Suppressor macrophage treated with lipopolysaccharide for 4 hours (primary cell): ENCODE data around the gene MYEOV.

Source experiments
- DNase-seq: peaks from one replicate; pipeline ENCODE4 v3.0.0-alpha.2; 2020

MYEOV gene

DNA sequence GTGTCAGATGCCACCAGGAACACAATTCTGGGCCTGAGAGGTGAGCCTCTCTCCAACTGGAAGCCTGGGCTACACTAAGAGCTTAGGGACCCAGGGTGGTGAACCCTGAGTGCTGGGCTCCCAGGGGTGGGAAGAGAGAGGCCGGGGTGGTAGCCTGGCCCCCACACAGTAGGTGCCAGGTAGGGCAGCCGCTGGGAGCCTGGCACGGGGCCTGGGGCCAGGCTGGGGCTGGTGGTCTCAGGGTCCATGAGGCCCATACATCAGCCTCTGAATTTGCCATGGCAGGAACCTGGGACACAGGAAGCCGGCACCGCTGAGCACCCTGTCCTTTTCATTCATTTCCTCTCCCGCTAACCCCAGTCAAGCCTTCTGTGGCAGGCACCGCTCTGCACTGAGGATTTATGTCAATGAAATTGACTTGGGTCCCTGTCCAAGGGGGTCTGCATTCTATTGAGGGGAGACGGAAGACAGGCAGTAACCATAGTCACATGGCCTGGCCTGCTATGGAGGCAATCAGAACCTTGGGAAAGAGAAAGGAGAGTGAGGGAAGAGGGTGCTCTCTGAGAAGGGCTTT, 8.6 kb downstream of the MYEOV start:
- no peak for DNase-seq

DNA sequence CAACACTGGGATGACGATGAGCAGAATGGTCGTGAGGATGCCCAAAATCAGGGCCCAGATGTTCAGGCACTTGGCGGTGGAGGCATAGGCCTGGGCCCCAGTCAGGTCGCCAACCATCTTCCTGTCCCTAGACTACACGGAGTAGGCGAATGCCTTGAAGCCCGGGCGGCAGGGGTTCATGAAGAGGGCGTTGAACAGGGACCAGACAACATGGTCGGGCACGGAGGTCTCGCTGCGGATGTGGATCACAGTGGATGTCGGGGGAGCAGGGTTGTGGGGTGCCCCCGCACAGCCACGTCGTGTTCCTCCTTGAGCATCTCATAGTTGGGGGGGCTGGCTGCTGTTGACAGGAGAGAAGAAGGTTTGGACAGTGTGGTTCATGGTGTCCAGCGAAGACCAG, 9.5 kb downstream of the MYEOV start:
- DNase-seq: no peak

DNA sequence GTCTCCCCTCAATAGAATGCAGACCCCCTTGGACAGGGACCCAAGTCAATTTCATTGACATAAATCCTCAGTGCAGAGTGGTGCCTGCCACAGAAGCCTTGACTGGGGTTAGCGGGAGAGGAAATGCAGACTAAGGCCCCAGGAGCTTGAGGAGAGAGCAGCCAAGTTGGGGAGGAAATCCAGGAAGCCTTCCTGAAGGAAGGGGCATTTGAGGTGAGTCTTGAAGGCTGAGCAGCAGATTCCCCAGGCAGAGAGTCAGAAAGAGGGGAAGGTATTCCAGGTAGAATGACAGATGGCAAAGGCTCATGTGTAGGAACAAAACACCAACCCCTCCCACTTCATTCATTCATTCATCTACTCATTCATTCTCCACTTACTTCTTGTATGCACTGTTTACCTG, 10.3 kb downstream of the MYEOV start:
- DNase-seq: no peak

DNA sequence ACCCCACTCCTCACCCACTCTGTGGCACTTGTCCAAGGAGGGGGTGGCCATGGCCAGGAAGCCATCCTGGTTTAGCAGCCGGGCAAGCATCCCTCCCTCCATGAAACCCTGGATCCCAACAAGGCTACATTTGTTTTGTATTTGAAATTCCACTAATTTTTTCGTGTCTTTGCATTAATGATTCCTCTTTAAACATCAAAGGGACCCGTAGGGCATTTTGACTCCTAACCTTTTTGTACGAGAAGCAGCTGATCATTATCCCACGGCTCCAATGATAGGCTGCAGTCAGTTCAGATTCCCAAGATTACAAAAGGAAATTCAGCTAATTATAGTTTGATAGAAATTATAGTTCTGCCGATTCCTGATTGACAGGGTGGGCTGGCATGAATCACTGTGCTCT, 10.7 kb downstream of the MYEOV start:
- no peak for DNase-seq

DNA sequence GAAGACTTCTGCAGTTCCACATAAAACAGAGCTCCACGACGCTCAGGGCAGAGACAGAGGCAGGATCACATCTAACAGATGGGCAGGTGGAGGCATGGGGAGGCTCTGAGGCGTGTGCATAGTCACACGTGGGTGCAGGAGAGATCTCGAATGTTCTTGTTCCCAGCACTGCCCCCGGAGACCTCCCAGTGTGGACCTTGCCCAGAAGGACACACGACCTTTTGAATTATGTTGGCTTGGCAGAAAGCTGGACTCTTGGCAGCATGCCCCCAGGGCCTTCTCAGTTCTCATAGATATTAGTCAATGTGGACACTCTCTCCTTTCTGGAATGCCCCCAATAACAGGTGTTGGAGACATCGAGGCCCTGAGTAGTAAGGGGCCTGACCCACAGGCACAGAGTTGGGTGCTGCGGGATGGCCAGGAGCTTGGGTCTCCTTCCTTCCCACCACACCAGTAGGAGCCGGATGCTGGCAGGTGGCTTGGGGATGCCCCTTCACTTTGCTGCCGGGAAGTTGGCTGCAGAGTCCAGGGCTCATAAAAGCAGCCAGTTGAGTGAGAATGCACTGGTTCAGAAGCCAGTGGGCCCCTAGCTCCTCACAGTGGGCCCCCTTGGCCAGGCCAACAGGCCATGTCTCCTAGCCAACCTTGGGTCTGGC, 12.1 kb downstream of the MYEOV start:
- no peak for DNase-seq

DNA sequence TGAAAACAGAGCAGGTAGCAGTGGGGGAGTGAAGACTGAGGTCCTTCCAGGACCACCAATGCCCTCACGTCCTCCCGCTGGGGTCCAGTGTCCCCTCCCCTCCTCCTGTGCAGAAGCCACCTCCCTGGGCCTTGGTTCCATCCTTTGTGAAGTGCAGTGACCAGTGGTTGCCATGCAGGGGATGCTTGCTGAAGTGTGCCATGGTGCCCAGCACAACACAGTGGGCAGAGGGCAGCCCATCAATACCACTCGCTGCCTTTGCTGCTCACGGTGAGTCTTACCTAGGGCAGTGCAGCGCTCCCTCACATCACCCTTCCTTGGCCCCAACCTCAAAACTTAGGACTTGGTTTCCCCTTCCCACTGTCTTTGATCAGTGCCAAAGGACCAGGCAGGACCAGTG, 12.9 kb downstream of the MYEOV start:
- DNase-seq: no peak

DNA sequence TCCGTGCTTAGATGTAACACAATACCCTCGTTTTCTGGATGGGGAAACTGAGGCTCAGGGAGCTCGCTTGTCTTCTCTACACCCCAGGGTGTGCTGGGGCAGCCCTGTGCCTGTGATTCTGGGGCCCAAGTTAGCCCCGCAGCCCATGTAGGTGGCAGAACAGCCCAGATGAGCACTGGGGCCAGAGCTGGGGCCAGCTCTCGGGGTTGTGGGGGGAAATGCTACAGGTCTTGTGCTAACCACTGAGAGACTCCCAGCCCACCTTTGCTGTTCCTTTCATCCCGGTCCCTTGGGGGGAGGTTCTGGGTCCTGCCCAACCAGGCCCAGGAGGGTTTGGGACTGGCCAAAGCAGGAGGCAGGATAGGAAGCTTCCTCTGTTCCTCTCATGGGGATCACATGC, 13.5 kb downstream of the MYEOV start:
- DNase-seq: no peak

DNA sequence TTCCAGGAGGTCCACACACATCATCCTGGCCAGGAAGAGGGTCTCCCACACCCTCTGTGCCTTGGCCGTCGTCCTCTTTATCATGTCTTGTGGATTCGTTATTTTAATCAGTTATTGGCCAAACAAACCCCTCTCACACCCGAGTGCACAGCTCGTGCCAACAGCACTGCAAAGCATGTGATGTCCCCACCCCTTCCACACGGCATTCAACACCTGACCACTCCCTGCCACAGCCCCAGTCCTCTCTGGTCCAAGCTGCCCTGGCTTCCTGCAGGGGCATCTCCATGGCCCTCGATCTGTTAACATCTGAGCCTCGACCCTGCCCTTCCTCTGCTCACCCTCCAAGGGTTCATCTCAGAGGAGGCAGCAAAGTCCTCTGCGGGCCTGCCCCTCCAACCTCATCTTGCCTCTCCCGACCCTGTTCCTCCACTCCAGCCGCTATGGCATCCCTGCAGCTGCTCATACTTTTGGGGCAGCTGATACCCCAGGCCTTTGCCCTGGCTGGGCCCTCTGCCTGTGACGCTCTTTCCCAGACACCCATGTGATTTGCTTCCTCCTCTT, 14.0 kb downstream of the MYEOV start:
- peak; percentile 18 for DNase-seq

DNA sequence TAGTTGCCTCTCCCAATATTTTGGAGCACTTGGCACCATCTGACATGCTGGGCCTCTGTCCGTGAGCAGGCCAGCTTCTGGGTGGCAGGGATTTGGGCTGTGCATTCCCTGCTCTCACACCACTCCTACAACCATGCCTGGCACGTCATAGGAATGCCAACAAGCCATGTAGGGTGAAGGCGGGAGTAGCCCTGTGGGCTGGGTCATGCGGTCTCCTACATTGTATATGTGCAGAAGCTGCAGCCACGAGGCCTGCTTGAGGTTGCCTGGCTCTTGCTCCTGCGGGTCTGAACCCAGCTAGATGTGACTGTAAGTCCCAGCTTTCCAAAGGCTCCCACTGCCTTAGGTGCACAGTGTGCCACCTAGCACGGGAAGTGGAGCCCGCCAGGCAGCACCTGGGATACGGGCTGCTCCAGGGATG, 14.5 kb downstream of the MYEOV start:
- DNase-seq: no peak

DNA sequence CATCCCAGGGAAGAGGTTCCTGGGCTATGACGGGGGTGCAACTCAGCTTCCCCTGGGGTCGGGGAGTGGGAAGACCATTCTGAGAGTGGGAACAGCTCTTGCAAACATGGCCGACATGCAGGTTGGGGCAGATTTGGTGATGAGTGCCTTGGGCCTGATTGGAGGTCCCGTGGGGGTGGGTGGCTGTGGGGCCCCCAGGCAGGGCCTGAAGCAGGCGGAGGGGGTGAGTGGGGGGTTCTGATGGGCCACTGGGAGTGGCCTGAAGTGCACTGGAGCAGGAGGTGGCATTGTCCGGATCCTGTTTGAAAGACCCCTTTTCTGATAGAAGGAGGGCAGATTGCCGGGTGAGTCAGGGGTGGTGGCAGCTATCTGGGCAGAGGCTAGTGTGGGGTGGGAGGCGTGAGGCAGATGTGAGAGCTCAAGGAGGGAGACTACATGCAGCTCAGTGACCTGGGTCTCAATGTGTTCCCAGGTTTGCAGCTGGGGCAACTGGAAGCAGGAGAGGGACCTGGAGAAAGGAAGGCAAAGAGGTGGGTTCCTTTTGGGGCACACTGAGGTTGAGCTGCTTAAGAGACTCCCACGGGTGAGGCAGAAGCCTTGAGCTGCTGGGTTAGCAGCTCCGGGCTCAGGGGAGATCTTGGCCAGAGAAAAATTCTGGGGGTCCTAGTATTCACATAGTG, 15.1 kb downstream of the MYEOV start:
- no peak for DNase-seq

DNA sequence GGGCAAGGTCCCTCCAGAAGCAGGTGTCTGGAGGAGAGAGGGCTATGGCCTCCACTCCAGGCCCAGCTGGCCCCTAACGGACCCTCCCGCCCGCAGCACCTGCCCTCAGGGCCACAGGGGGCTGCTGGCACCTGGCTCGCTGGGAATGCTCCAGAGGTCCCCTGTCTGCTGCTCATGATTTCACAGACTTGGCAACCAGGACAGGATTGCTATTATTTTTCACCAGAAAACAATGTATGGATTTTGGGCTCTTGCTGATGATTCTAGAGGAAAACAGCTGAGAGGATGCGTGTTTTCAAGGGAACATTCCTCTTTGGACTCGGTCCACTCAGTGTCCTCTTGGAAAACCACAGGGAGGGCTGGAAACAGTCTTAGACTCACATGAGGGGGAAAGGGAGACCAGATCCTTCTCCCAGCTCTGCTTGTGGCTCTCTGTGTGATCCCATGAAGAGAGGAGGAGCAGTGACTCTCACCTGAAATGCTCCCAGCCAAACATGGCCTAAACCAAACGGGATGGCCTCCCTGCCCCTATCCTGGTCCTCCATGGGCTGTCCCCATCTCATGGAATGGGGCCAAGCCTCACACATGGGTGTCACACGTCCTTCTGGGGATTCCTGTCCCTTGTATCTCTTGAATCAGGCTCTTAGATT, 15.8 kb downstream of the MYEOV start:
- DNase-seq: no peak

DNA sequence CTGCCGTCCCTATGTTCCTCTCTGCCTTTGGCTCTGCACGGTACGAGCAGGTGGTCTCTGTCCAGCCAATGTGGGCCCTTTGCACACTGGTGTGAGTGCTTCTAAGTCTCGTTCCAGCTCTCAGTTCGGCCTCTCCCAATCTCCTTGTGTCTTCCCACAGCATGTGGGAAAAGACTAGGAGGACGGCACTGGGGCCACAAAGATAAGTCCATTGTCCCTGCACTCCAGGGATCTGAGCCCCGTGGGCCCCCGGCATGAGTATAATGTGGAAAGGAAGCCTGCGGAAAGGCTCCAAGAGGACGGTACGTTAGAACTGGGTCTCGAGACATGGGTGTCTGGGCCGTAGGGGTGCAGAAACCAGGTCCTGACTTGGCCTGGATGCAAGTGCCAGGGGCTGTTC, 16.4 kb downstream of the MYEOV start:
- no peak for DNase-seq

DNA sequence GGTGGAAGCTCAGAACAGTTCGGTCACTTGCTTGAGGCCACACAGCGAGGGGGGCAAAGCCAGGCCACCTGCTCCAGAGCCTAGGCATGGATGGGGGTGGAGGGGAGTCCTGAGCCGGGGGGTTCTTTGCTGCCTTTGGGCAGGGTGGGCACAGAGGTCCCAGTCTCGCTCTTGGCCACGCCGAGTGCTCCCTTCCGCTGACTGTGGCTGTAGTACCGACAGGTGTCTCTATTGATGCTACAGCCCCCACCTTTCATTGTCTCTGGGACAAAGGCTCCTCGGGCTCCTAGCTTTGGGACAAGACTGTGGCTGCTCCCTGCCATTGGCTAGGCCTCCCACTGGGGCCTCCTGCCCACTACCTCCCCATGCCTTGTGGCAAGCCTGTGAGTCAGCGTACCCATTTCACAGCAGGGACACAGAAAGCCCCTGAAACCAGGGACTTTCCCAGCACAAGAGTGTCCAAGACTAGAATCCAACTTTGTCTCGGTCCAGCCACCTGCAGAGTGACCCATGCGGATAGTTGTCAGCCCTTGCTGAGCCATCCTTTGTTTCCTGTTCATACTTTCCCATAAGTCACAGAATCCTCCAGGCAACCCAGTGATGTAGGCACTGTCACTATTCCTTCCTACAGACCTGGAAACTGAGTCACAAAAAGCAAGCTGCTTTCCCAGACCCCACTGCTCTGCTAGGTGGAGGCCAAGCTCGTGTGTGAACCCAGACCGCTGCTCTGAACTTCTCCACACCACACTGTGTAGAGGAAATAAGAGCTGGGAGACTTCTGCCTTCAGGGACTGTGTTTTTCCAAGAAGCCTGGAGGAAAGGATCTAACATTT, 17.2 kb downstream of the MYEOV start:
- peak; percentile 74 for DNase-seq

DNA sequence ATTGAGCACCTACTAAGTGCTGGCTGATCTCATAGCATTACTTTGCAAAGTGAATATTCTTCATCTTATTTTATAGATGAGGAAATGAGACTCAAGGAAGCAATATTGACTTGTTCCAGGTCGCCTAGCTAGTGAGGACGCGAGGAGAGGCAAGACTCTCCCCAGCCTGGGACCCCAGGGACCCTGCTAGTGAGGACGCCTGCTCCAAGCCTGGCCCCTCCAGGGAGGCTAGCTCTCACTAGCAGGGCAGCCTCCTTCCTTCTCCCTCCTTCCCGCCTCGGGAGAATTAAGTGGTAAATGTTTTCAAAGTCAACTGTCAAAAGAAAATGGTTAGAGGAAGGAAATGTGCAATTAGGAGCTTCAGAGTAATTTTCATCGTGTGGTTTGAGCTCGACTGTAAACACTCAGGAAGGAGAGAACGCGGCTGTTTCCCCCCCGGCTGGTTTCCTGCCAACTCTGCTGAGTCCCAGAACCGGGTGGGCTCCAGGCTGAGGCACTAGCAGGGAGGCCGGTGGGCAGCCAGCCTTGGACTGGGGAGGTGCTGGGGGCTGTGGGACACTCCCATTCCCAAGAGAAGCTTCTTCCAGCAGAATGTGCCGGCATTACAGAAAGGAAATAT, 17.9 kb downstream of the MYEOV start:
- DNase-seq: no peak

DNA sequence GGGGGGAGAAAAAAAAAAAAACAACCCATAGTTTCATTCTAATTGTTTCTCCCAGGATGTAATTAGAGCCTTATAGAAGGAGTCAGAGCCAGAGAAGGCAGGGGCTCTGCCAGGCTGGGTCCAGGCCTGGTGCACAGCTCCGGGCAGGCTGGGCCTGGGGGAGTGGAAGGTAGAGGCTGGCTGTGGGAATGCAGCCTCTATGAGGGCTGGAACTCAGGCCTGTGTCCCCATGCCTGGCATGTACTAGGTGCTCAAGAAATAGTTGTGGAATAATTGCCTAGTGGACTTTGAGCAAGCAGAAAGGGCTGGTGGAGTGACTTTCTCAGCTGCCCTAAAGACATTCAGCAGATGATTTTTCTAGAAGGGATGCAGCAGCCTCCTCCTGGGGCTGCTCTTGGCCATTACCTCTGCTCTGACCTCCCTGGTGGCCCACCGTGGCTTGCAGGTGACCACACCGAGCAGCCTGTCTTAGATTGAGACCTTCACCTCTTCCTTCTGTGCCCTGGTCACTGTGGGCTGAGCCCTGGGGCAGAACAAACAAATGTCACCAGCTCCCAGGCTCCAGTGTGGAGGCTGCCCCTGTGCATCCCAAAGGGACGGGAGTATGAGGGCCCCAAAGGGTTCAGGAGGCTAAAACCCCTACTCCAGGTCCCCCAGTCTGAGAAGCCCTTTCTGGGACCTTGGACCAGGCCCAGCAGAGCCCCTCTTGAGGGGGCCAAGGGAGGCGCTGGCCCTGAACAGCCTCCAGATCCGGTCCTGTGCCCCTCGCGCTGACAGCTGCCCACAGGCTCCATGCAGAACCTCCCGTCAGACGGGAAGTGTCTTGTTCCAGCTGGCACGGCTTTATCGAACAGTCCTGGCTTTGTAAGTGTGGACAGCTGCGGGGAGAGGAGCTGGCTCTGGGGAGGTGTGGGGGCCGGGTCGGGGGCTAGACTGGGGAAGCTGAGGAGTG, 18.8 kb downstream of the MYEOV start:
- no peak for DNase-seq

DNA sequence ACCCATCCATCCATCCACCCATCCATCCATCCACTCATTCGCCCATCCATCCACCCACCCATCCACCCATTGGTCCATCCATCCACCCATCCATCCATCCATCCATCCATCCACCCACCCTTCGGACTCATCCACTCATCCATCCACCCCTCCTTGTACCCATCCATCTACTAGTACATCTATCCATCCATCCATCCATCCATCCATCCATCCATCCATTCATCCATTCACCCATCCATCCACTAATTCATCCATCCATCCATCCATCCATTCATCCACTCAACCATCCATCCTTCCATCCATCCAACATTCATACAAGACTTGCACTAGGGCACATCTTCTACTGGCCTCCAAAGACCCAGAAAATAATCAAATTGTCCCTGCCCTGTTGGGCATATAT, 20.0 kb downstream of the MYEOV start:
- DNase-seq: no peak

DNA sequence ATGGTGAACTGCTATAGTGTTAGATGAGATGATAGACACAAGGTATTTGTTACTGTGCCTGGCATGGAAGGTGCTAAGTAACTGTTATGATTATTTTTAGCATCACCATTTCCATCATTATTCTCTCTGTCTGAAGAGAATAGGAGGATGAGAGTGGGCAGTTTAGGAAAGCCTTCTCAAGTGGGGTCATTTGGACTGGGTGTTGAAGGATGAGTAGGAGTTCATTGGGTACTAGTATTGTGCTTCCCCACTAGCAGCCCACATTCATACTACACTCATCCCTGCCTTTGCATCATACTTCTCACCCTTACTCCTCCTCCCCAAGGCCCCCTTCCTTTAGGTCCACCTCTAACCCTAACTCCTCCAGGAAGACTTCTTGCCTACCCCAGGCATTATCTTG, 20.6 kb downstream of the MYEOV start:
- no peak for DNase-seq

DNA sequence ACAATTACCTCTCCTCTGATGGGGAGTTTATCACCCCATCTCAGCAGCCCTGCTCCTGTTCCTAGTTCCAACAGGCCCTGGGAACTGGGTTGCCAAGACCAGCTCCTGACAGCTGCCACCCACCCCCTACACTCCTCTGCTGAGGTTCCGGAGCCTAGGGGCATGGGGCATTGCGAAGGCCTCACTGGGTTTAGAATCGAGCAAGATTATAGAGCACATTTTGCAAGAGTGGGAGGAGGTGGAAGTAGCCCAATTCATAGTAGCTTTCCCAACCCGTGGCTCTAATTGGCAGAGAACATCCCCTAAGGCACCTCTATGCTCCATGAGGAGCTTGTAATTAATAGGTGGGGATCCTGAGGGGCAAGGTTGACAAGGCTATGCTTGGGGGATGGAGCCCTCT, 23.0 kb downstream of the MYEOV start:
- DNase-seq: no peak

DNA sequence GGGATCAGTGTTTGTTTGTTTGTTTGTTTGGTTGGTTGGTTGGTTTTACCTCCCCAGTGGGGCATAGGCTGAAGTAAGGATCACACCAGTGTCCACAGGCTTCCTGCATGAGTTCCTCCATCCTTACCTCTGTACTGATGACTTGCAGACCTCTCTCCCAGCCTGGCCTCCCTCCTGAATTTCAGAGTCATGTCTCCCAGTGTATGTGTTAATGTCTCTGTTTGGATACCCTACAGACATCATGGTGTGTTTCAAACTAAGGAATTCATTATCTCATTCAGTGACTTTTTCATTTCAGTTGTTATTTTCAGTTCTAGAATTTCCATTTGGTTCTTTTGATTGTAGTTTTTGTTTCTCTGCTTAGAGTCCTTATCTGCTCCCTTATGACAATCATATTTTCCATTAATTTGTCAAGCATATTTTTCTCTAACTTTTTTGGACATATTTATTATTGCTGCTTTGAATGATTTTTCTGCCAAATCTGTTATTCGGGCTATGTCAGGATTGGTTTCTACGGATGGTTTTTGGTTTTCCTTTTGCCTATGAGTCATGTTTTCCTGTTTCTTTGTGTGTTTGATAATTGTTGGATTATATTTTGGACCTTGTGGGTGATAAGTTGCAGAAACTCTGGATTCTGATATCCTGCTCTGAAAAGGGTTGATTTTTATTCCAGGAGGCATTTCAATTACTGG, 23.6 kb downstream of the MYEOV start:
- DNase-seq: no peak

DNA sequence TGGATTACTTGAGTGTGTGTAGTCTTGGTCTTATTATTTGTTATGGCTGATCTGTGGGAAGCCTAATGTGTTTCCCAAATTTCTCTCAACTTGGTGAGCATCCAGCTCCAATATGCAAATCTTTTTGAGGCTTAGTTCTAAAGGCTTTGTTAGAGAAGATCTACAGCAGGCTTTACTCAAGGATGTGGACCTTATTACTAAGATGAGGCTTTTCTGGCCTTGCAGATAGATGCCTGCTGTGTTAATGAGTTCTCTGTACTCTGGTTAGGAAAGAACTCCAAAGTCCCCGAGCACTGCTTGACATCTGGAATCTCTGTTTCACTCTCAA, 24.1 kb downstream of the MYEOV start:
- DNase-seq: no peak
